GM13976 (cell line): Measurements from ENCODE around the gene GABRR3.

Source experiments
- DNase-seq: peaks from one replicate; pipeline ENCODE4 v3.0.0; 2012; ENCODE audit warnings: low spot score
- CTCF ChIP-seq: IDR thresholded peaks from 2 replicates; pipeline ENCODE4 v1.5.1; 2012; ENCODE audit warnings: borderline replicate concordance, mild to moderate bottlenecking; ENCODE audit not compliant: insufficient read depth; ENCODE audit errors: extremely low read depth, missing control alignments, control extremely low read depth
- in situ Hi-C: fragments of 300-500 bp; cut with MboI; formaldehyde crosslinking; loops from one replicate; pipeline ENCODE4 v1.12.0; 2022; ENCODE audit warnings: low sequenced_read_pairs, mixed read lengths, inconsistent platforms; ENCODE audit not compliant: unreplicated experiment

The GABRR3 gene

GRCh38 chr3:98004721-98005120 lies 30.4 kb downstream of the GABRR3 start:
- no peak for TF ChIP-seq CTCF
- no peak for DNase-seq
- in situ Hi-C loops: no loop called here

DNA sequence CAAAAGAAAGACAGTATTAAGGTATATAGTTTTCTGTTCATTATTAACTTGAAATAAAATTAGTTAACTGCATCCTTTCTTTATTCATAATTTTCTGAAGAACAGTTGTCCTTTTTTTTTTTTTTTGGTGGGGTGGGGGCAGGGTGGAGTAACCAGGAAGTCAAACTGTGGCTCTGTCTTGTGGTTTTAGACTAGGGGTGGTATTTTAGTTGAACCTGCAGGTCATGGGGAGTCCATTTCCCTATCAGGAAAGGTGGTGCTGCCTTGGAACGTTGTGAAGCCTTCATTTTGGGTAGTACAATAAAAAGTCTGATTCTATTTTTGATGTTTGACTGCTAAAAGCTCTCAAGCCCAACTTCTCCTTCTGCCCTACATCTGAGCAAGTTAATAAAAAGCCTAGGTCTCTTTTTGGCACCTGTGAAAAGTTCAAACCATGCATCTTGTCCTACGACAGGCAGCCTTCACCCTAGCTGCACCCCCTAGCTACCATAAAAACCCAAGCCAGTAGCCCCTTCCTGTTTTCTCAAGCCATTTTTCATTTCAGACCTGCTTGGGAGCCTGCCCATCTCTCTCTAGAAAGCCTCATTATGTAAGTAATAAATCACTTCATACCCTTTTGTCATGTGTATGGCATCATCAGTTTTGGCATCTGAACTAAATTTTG lies 31.7 kb downstream of the GABRR3 start:
- no peak for DNase-seq
- in situ Hi-C loops: no loop called here
- TF ChIP-seq CTCF: no peak

GRCh38 chr3:98002717-98003116 lies 32.4 kb downstream of the GABRR3 start:
- no peak for TF ChIP-seq CTCF
- in situ Hi-C loops: no loop called here
- DNase-seq: no peak

GRCh38 chr3:97999994-98000393 lies 35.1 kb downstream of the GABRR3 start:
- TF ChIP-seq CTCF: no peak
- DNase-seq: no peak

DNA sequence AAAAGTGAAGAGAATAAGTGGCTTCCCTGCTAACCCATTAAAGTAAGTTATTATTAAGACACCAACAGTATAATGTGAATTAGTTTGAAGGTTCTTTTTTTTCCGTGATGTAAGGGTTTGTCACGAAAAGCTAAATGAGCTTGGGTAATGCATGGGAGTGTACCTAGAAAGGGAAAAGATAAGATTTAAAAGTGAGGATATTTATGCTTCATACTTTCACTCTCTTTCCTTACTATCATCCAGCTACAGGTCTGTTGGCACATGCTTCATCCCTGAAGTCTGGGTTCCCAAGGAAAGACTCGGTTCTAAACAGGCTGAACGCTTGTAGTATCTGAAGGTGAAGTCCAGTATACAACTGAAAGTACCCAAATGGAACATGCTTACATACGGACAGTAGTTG lies 36.0 kb downstream of the GABRR3 start:
- in situ Hi-C loops: no loop called here
- no peak for TF ChIP-seq CTCF
- DNase-seq: no peak

More at GRCh38 chr3:97999994-98000393, 35.1 kb downstream of the GABRR3 start:
- in situ Hi-C loops: no loop called here

GRCh38 chr3:97996988-97997387 lies 38.1 kb downstream of the GABRR3 start:
- in situ Hi-C loops: no loop called here
- DNase-seq: no peak
- TF ChIP-seq CTCF: no peak

- no peak for DNase-seq
- in situ Hi-C loops: no loop called here
- TF ChIP-seq CTCF: no peak
These were observed 40.7 kb downstream of the GABRR3 start for GRCh38 chr3:97994328-97994945.
